Pulmonary artery endothelial cell (primary cell): Measurements from ENCODE around the gene ABLIM2. TPM values are rescaled to one million over a fixed set of nuclear protein-coding genes. Genes with fewer than 3 reads are reported as not detected.

Experiments
- total RNA-seq: library from RNA; depleted of rRNA; stranded (reverse); fragments of >200 nt; gene quantifications from 2 replicates; pipeline ENCODE4 v1.2.3, GENCODE V29; 2014

Gene ABLIM2
- total RNA-seq, 1 donor from 2014 or later, result 1.1 TPM

Other genes starting within 250 kb of the ABLIM2 start
- gene AFAP1, start 219.0 kb downstream of the ABLIM2 start, total RNA-seq, result 55.4 and 84.8 TPM in 2 replicates
- gene SH3TC1, start 40.5 kb upstream of the ABLIM2 start, total RNA-seq, result 145 and 203 TPM in 2 replicates
- 3.3 and 6.5 TPM in 2 replicates for gene HTRA3, start 110.9 kb upstream of the ABLIM2 start, total RNA-seq